Nephron (organoid): Measurements from ENCODE around the gene WDR33.

Source experiments
- H3K27ac Mint-ChIP-seq, 3 experiments: 2 replicates each; pipeline ENCODE4 v1.8.0; 2020; ENCODE audit warnings: mixed read lengths in 3 of 3, mild to moderate bottlenecking in 2 of 3, moderate library complexity in 1 of 3
- H3K27me3 Mint-ChIP-seq: 2 replicates; pipeline ENCODE4 v1.8.0; 2021; ENCODE audit warnings: low read depth, mild to moderate bottlenecking, moderate library complexity, mixed read lengths
- H3K36me3 Mint-ChIP-seq: 2 replicates; pipeline ENCODE4 v1.8.0; 2020; ENCODE audit warnings: low read depth, mixed read lengths
- H3K4me1 Mint-ChIP-seq: 2 replicates; pipeline ENCODE4 v1.8.0; 2020; ENCODE audit warnings: mixed read lengths
- H3K4me3 Mint-ChIP-seq, 3 experiments: 2 replicates each; pipeline ENCODE4 v1.8.0; 2020; ENCODE audit warnings: mild to moderate bottlenecking in 3 of 3, mixed read lengths in 3 of 3, moderate library complexity in 2 of 3
- H3K9me3 Mint-ChIP-seq: 2 replicates; pipeline ENCODE4 v1.8.0; 2020; ENCODE audit warnings: mixed read lengths
- CTCF ChIP-seq, 3 experiments: fragments of 200-600 bp; sonication (generic); IDR thresholded peaks; one replicate each; pipeline ENCODE4 v1.5.0; 2021; ENCODE audit warnings: antibody characterized with exemption in 3 of 3; ENCODE audit not compliant: unreplicated experiment in 3 of 3

Gene WDR33

DNA sequence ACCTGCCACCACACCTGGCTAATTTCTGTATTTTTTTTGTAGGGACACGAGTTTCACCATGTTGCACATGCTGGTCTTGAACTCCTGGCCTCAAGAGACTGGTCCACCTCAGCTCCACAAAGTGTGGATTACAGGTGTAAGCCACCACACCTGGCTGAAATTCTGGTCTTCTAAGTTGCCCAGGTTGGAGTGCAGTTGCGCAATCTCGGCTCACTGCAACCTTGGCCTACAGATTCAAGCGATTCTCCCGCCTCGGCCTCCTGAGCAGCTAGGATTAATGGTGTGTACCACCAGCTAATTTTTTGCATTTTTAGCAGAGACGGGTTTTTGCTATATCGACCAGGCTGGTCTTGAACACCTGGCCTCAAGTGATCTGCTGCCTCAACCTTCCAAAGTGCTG is 41.4 kb upstream of the WDR33 start:
- Mint-ChIP-seq H3K27me3 (no peaks in the 10 kb centered on the region), H3K4me3 (no peak overlapping the region), H3K27ac (no peak overlapping the region), H3K36me3 (peaks cover 60% of the 10 kb centered on the region), H3K9me3 (no peaks in the 10 kb centered on the region), H3K4me1 (peaks cover 24% of the 10 kb centered on the region)
- no peak for TF ChIP-seq CTCF (IDR thresholded peaks at IDR 0.05; ENCODE audit: unreplicated experiment in 3 of 3)

- no peaks in the 10 kb centered on the region for H3K9me3 Mint-ChIP-seq
- H3K27ac Mint-ChIP-seq: no peak overlapping the region
- TF ChIP-seq CTCF (IDR thresholded peaks at IDR 0.05; ENCODE audit: unreplicated experiment in 3 of 3): no peak
- H3K27me3 Mint-ChIP-seq: no peaks in the 10 kb centered on the region
- H3K36me3 Mint-ChIP-seq: peaks cover 72% of the 10 kb centered on the region
- H3K4me1 Mint-ChIP-seq: no peaks in the 10 kb centered on the region
- no peak overlapping the region for H3K4me3 Mint-ChIP-seq
These were observed 37.0 kb upstream of the WDR33 start for GRCh38 chr2:127847931-127848330.

GRCh38 chr2:127844973-127845372 is 34.0 kb upstream of the WDR33 start:
- no peak overlapping the region for H3K27ac Mint-ChIP-seq
- no peak for TF ChIP-seq CTCF (IDR thresholded peaks at IDR 0.05; ENCODE audit: unreplicated experiment in 3 of 3)
- H3K36me3 Mint-ChIP-seq: peaks cover 51% of the 10 kb centered on the region
- no peak overlapping the region for H3K4me3 Mint-ChIP-seq
- H3K9me3 Mint-ChIP-seq: no peaks in the 10 kb centered on the region
- no peaks in the 10 kb centered on the region for H3K27me3 Mint-ChIP-seq
- H3K4me1 Mint-ChIP-seq: no peaks in the 10 kb centered on the region

- peaks cover 38% of the 10 kb centered on the region for H3K36me3 Mint-ChIP-seq
- no peaks in the 10 kb centered on the region for H3K4me1 Mint-ChIP-seq
- H3K27ac Mint-ChIP-seq: no peak overlapping the region
- H3K4me3 Mint-ChIP-seq: no peak overlapping the region
- H3K27me3 Mint-ChIP-seq: no peaks in the 10 kb centered on the region
- TF ChIP-seq CTCF (IDR thresholded peaks at IDR 0.05; ENCODE audit: unreplicated experiment in 3 of 3): no peak
- no peaks in the 10 kb centered on the region for H3K9me3 Mint-ChIP-seq
These were observed 32.7 kb upstream of the WDR33 start for GRCh38 chr2:127843677-127844076.

DNA sequence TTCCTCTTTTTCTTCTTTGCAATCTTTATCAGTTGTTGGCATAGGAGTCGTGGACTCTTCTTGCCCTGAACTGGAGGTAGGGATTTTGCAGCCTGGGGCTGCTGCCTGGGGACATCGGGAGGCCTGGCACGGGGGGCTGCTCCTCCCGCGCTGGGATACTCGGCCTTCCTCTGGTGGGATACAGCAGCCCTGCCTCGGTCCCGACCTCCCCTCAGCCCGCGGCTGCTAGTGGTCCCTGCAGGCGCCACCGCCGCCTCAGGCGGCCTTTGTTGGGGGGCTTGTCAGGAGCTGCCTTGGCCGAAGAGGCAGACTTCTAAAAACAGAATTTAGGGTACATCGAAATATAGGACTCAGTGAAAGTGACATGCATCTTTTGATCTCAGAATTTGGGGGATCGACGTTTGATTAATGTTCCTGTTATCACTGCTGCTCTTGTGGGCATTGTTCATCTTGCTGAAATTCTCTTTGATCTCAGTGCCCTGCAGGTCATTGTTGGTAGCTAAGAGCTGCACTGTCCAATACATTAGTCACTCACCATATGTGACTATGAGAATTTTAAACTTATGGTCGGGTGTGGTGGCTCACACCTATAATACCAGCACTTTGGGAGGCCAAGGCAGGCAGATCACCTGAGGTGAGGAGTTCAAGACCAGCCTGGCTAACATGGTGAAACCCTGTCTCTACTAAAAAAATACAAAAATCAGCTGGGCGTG is 30.7 kb upstream of the WDR33 start:
- H3K36me3 Mint-ChIP-seq: peaks cover 22% of the 10 kb centered on the region
- no peak overlapping the region for H3K27ac Mint-ChIP-seq
- H3K4me1 Mint-ChIP-seq: no peaks in the 10 kb centered on the region
- H3K9me3 Mint-ChIP-seq: no peaks in the 10 kb centered on the region
- no peak overlapping the region for H3K4me3 Mint-ChIP-seq
- no peak for TF ChIP-seq CTCF (IDR thresholded peaks at IDR 0.05; ENCODE audit: unreplicated experiment in 3 of 3)
- no peaks in the 10 kb centered on the region for H3K27me3 Mint-ChIP-seq

- H3K27ac Mint-ChIP-seq: no peak overlapping the region
- H3K4me3 Mint-ChIP-seq: no peak overlapping the region
- no peaks in the 10 kb centered on the region for H3K27me3 Mint-ChIP-seq
- no peaks in the 10 kb centered on the region for H3K9me3 Mint-ChIP-seq
- H3K36me3 Mint-ChIP-seq: peaks cover 16% of the 10 kb centered on the region
- H3K4me1 Mint-ChIP-seq: no peaks in the 10 kb centered on the region
- no peak for TF ChIP-seq CTCF (IDR thresholded peaks at IDR 0.05; ENCODE audit: unreplicated experiment in 3 of 3)
These were observed 29.9 kb upstream of the WDR33 start for GRCh38 chr2:127840893-127841292.
